GM21825 (cell line): ENCODE measurements around the gene TRIM69.
"Not testable (repeated sequence)": the region's sequence is repeated elsewhere in the genome, so short reads cannot be mapped to it uniquely, and the experiment has no call there.

Experiments used
- ATAC-seq: cut with Tn5 transposase; IDR thresholded peaks from one replicate; pipeline ENCODE4 v1.9.1; 2021; ENCODE audit warnings: mild to moderate bottlenecking, moderate library complexity; ENCODE audit not compliant: unreplicated experiment

TRIM69 gene

GRCh38 chr15:44715142-44715796 is 21.1 kb upstream of the TRIM69 start:
- ATAC-seq = no peak

- no peak for ATAC-seq
Measured at GRCh38 chr15:44715797-44716334, 20.5 kb upstream of the TRIM69 start.

- ATAC-seq = no peak
Measured at GRCh38 chr15:44716983-44717602, 19.2 kb upstream of the TRIM69 start.

DNA sequence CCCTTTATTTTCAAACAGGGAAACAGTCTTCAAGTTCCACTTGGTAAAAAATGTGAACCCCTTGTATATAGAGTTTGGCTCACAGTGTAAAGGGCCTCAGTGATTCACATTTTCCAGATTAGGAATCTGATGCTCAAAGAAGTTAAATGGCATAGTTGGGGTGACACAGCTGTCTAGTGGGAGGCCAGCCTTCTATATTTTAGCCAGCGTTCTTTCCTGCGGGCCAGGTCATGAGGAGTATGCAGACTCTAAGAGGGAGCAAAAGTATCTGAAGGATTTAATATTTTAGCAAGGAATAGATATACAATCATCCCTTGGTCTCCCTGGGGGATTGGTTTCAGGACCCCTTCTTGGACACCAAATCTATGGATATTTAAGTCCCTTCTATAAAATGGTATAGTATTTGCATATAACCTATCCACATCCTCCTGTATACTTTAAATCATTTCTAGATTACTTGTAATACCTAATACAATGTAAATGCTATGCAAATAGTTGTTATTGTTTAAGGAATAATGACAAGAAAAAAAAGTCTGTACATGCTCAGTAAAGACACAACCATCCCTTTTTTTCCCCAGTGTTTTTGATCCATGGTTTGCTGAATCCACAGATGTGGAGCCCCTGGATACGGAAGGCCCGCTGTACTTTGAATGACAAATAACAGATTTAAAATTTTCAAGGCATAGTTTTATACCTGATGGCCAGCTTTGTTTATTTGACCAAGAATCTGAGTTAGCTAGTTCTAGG is 18.0 kb upstream of the TRIM69 start:
- no peak for ATAC-seq

GRCh38 chr15:44718927-44719292 is 17.4 kb upstream of the TRIM69 start:
- ATAC-seq = no peak

GRCh38 chr15:44719293-44719999 is 16.9 kb upstream of the TRIM69 start:
- ATAC-seq = peak; percentile 47

DNA sequence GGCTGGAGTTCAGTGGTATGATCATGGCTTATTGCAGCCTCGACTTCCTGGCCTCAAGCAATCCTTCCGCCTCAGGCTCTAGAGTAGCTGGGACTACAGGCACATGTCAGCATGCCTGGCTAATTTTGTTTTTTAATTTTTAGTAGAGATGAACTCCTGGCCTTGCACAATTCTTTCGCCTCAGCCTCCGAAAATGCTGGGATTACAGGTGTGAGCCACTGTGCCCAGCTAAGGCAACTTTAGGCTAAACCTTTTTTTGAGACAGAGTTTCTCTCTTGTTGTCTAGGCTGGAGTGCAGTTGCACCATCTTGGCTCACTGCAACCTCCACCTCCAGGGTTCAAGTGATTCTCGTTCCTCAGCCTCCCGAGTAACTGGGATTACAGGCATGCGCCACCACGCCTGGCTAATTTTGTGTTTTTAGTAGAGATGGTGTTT is 16.3 kb upstream of the TRIM69 start:
- ATAC-seq = not testable (repeated sequence)

DNA sequence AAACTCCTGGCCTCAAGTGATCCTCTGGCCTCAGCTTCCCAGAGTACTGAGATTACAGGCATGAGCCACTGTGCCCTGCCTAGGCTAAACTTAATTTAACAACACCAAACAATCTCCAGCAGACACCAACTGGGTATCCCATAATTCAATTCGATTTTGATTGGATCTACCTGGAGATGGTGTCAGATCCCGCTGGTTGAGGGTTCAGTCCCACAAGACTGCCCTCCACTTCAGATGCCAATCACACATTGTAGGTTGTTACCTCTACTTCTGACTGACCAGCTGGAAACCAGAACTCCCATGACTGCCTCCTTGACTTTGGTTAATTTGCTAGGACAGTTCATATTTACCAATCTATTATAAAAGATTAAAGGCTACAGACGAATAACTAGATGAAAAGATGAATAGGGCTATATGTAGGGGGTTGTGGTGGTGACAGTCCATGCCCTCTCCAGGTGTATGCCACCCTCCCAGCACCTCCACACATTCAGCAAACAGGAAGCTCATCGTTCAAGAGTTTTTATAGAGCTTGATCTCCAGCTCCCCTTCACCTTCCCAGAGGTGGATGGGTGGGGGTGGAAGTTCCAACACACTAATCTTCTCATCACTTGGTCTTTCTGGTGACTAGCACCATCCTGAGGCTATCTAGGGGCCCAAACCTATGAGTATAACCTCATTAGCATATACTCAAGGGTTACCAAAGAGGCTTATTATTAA is 15.7 kb upstream of the TRIM69 start:
- no peak for ATAC-seq

DNA sequence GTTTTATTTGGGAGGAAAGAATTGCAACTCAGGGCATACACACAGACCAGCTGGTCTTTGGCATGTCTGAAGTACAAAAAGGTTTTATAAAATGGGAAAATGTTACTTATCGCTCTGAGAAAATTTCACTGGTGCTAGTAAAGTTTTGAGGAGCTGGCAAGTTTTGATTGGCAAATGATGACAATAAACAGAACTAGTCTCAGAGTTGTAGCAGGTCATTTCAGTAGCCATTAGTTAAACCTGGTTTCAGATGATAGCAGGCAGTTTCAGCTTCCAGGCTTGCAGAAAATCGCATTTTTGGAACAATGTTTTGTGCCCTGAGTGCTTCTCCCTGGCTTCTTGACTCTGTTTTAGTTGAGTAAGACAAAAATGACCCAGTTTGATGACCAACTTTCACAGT is 14.3 kb upstream of the TRIM69 start:
- no peak for ATAC-seq

GRCh38 chr15:44726136-44726535 is 10.2 kb upstream of the TRIM69 start:
- ATAC-seq = no peak

GRCh38 chr15:44726568-44727484 is 9.5 kb upstream of the TRIM69 start:
- peak; percentile 34 for ATAC-seq

GRCh38 chr15:44727485-44728231 is 8.7 kb upstream of the TRIM69 start:
- ATAC-seq = no peak

GRCh38 chr15:44728232-44728575 is 8.1 kb upstream of the TRIM69 start:
- ATAC-seq = not testable (repeated sequence)

GRCh38 chr15:44728576-44729407 is 7.5 kb upstream of the TRIM69 start:
- ATAC-seq = peak; percentile 62

- ATAC-seq = no peak
Measured at GRCh38 chr15:44729408-44730127, 6.8 kb upstream of the TRIM69 start.

DNA sequence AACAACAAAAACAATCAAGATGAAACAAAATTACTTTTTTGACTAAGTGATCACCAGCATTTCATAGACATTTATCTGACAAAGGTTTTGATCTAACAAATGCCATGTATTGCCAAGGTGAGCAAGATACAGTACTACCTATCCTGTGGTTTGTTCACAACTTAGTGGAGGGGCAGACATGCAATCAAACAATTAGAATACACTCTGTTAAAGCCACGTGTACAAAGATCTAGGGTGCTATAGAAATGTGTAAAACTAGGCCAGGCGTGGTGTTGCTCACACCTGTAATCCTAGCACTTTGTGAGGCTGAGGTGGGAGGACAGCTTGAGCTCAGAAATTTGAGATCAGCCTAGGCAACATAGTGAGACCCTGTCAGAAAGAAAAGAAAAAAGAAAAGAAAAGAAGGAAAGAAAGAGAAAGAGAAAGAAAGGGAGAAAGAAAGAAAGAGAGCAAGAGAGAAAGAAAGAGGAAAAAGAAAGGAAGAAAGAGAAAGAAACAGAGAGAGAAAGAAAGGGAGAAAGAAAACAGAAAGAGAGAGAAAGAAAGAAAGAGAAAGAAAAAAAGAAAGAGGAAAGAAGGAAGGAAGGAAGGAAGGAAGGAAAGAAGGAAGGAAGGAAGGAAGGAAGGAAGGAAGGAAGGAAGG is 1.4 kb upstream of the TRIM69 start:
- ATAC-seq = no peak
